Measurements from ENCODE around the gene COL11A1.
"Not testable (repeated sequence)": the region's sequence is repeated elsewhere in the genome, so short reads cannot be mapped to it uniquely, and the experiment has no call there.

The COL11A1 gene

DNA sequence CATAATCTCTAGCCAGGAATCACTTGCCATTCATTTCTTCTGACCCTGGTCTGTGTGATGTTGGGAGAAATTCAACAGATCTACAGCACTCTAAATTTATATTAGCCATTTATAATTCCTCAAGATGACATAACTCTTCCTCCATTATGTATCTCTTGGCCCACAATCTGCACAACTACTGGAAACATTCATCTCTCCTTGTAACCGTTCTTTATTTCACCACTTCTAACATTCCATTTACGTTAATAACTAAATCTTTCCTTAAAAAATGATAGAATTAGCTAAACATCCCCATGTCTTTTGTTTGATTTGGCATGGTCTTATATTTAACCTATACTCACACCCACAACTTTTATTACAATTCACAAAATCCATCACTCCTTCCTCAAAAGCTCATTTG, 166.0 kb downstream of the COL11A1 start:
- DNase-seq (ENCODE audit: low read depth): peak; percentile 33
- no peak overlapping the region for H3K4me3 ChIP-seq (ENCODE audit: control insufficient read depth, low read depth, low read length)
- TF ChIP-seq, protein P1, sequence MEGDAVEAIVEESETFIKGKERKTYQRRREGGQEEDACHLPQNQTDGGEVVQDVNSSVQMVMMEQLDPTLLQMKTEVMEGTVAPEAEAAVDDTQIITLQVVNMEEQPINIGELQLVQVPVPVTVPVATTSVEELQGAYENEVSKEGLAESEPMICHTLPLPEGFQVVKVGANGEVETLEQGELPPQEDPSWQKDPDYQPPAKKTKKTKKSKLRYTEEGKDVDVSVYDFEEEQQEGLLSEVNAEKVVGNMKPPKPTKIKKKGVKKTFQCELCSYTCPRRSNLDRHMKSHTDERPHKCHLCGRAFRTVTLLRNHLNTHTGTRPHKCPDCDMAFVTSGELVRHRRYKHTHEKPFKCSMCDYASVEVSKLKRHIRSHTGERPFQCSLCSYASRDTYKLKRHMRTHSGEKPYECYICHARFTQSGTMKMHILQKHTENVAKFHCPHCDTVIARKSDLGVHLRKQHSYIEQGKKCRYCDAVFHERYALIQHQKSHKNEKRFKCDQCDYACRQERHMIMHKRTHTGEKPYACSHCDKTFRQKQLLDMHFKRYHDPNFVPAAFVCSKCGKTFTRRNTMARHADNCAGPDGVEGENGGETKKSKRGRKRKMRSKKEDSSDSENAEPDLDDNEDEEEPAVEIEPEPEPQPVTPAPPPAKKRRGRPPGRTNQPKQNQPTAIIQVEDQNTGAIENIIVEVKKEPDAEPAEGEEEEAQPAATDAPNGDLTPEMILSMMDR (conservative IDR thresholded peaks at IDR 0.05; ENCODE audit: control insufficient read depth, insufficient read depth, low read depth, low read length): no peak

DNA sequence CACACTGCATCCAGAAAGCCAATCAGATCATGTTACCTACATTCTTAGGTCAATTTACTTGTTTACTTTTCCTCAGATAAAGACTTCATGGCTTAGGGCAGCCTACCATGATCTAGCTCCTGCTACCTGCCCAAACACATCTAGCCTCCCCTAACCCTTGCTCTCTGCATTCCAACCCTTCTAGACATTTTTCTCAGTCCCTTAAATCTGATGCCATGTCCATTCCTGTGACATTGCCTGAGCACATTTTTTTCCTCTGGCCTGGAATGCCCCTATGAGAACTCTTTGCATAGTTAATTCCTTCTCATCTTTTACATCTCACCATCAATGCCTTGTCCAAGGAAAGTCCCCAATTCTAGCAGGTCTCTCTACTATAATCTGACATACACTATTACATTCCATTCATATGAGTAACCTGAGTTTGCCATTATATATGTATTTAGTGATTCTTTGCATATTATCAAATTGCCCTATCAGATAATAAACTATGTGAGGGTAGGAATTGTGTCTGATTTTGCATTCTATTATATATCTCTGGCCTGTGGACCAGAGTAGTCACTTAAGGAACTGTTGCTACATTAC, 166.9 kb downstream of the COL11A1 start:
- no peak for DNase-seq (ENCODE audit: low read depth)
- H3K4me3 ChIP-seq (ENCODE audit: control insufficient read depth, low read depth, low read length): no peak overlapping the region
- TF ChIP-seq, protein P1 (conservative IDR thresholded peaks at IDR 0.05; ENCODE audit: control insufficient read depth, insufficient read depth, low read depth, low read length): no peak

DNA sequence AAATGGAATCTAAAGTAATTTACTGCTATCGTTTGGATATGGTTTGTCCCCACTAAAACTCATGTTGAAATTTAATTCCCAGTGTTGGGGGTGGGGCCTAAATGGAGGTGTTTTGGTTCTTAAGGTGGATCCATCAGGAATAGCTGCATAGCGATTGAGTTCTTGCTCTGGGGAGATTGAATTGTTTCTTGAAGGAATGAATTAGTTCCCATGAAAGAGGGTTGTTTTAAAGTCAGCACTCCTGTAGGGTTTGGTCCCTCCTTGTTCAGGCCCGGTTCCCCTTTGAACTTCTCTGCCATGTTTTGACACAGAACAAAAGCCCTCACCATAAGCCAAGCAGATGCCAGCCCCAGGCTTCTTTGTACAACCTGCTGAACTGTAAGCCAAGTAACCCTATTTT, 170.9 kb downstream of the COL11A1 start:
- TF ChIP-seq, protein P1 (conservative IDR thresholded peaks at IDR 0.05; ENCODE audit: control insufficient read depth, insufficient read depth, low read depth, low read length): no peak

DNA sequence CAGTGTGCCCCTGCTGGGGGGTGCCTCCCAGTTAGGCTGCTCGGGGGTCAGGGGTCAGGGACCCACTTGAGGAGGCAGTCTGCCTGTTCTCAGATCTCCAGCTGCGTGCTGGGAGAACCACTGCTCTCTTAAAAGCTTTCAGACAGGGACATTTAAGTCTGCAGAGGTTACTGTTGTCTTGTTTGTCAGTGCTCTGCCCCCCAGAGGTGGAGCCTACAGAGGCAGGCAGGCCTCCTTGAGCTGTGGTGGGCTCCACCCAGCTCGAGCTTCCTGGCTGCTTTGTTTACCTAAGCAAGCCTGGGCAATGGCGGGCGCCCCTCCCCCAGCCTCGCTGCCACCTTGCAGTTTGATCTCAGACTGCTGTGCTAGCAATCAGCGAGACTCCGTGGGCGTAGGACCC, 175.0 kb downstream of the COL11A1 start:
- not testable (repeated sequence) for DNase-seq (ENCODE audit: low read depth); H3K4me3 ChIP-seq (ENCODE audit: control insufficient read depth, low read depth, low read length)

More for the DNA sequence above, 170.9 kb downstream of the COL11A1 start:
- DNase-seq (ENCODE audit: low read depth): no peak
- no peak overlapping the region for H3K4me3 ChIP-seq (ENCODE audit: control insufficient read depth, low read depth, low read length)

DNA sequence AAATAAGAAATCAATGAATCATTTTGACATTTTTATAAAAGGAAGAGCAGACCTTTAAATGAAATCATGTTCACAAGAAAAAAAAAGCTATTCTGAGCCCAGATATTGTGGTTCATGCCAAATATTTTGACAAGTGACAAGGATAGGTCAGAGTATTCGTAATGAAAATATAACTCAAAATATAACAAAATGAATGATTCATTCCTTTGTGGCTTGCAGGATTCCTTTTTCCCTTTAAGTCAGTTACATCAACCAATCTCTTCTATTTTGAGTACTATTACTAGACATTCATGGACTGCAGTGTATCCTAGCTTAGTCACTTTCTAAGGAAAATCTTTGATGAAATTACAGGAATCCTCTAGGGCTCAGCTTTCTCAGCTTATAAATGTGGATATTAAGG, 188.7 kb downstream of the COL11A1 start:
- peak; percentile 67 for DNase-seq (ENCODE audit: low read depth)
- TF ChIP-seq, protein P1 (conservative IDR thresholded peaks at IDR 0.05; ENCODE audit: control insufficient read depth, insufficient read depth, low read depth, low read length): no peak

DNA sequence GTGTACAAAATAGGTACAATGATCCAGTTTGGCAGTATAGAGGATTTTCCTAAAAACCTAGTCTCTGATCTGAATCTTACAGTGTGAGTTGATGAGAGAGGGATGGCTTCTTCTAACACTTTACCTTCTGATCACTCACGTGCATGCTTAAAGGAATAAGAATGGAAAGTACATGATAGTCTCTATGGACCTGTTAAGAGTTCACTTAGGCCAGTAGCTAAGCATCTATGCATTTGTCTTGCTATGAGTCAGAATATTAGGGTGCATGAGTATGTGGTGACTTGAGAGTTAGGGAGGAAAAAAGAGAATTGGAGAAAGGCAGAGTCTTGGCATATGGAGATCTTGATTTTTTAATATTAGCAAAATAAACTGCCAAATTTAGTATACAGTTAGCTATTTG, 206.3 kb downstream of the COL11A1 start:
- TF ChIP-seq, protein P1 (conservative IDR thresholded peaks at IDR 0.05; ENCODE audit: control insufficient read depth, insufficient read depth, low read depth, low read length): no peak
- DNase-seq (ENCODE audit: low read depth): peak; percentile 46
- no peak overlapping the region for H3K4me3 ChIP-seq (ENCODE audit: control insufficient read depth, low read depth, low read length)

More for the DNA sequence above, 188.7 kb downstream of the COL11A1 start:
- no peak overlapping the region for H3K4me3 ChIP-seq (ENCODE audit: control insufficient read depth, low read depth, low read length)

DNA sequence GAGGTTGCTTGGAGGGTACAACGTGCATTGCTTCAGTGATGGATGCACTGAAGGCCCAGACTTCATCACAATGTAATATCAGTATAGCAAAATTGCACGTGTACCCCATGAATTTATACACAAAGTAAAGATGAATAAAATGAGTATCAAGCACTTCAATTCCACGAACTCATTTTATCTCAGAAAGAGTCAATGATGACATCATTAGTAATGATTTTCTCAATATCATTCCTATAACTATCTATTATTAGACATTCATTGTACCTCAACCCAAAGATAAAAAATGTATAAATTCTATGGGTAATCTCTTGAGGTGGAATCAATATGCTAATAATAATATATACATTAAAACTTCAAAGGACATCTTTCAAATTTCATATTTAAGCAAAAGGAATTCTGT, 208.4 kb downstream of the COL11A1 start:
- TF ChIP-seq, protein P1 (conservative IDR thresholded peaks at IDR 0.05; ENCODE audit: control insufficient read depth, insufficient read depth, low read depth, low read length): no peak
- no peak for DNase-seq (ENCODE audit: low read depth)
- H3K4me3 ChIP-seq (ENCODE audit: control insufficient read depth, low read depth, low read length): no peak overlapping the region

Data from fibroblast of mammary gland (primary cell).